Keratinocyte (primary cell): ENCODE measurements around the gene LCK. TPM values are rescaled to one million over a fixed set of nuclear protein-coding genes. Genes with fewer than 3 reads are reported as not detected.
A peak's percentile ranks its signal among the peaks of the same experiment; 100 is the strongest.

ENCODE experiments used
- DNase-seq: peaks from one replicate; pipeline ENCODE4 v3.0.0-alpha.2; 2011; ENCODE audit warnings: low read depth, missing footprints, low spot score
- FAIRE-seq: peaks from 2 replicates; lab custom pipeline; 2011; peaks lifted over from hg19 to GRCh38; lab: Jason Lieb, UNC
- H2AFZ ChIP-seq: 2 replicates; pipeline ENCODE4 v1.6.0; 2012; ENCODE audit warnings: low read length, control low read depth, inconsistent platforms; ENCODE audit not compliant: control insufficient read depth
- H3K27ac ChIP-seq: 2 replicates; pipeline ENCODE4 v1.5.1; 2011; ENCODE audit warnings: low read length; ENCODE audit not compliant: control insufficient read depth, insufficient read depth
- H3K27me3 ChIP-seq: 3 replicates; pipeline ENCODE4 v1.6.0; 2011; ENCODE audit warnings: low read length; ENCODE audit not compliant: control insufficient read depth, insufficient read depth; ENCODE audit errors: extremely low read depth
- H3K36me3 ChIP-seq, 2 experiments: 2 replicates in 1 of 2; 3 replicates in 1 of 2; pipeline ENCODE4 v1.5.1; 2011; ENCODE audit warnings: low read length in 2 of 2, mild to moderate bottlenecking in 1 of 2; ENCODE audit not compliant: control insufficient read depth in 2 of 2, insufficient read depth in 2 of 2; ENCODE audit errors: extremely low read depth in 1 of 2
- H3K4me1 ChIP-seq: 3 replicates; pipeline ENCODE4 v1.5.1; 2011; ENCODE audit warnings: low read length; ENCODE audit not compliant: control insufficient read depth, insufficient read depth; ENCODE audit errors: extremely low read depth
- H3K4me2 ChIP-seq: 3 replicates; pipeline ENCODE4 v1.6.0; 2011; ENCODE audit warnings: low read depth, low read length; ENCODE audit not compliant: control insufficient read depth, insufficient read depth; ENCODE audit errors: extremely low read depth
- H3K4me3 ChIP-seq, 3 experiments: fragments of 200-600 bp in 1 of 3; sonication (generic) in 1 of 3; 2 replicates in 2 of 3; 3 replicates in 1 of 3; pipeline ENCODE4 v1.5.1; 2011 to 2016; ENCODE audit warnings: low read length in 3 of 3, mild to moderate bottlenecking in 3 of 3, control low read depth in 2 of 3, inconsistent platforms in 1 of 3, low read depth in 1 of 3, mixed read lengths in 1 of 3, mixed run types in 1 of 3, moderate library complexity in 1 of 3; ENCODE audit not compliant: control insufficient read depth in 2 of 3, insufficient read depth in 2 of 3; ENCODE audit errors: extremely low read depth in 1 of 3
- H3K79me2 ChIP-seq: 2 replicates; pipeline ENCODE4 v1.6.0; 2012; ENCODE audit warnings: low read length; ENCODE audit not compliant: control insufficient read depth, insufficient read depth
- H3K9ac ChIP-seq: 3 replicates; pipeline ENCODE4 v1.6.0; 2011; ENCODE audit warnings: low read length; ENCODE audit not compliant: control insufficient read depth, insufficient read depth; ENCODE audit errors: extremely low read depth
- H3K9me1 ChIP-seq: 3 replicates; pipeline ENCODE4 v1.6.0; 2011; ENCODE audit warnings: low read length; ENCODE audit not compliant: control insufficient read depth, insufficient read depth; ENCODE audit errors: extremely low read depth
- H3K9me3 ChIP-seq: 2 replicates; pipeline ENCODE4 v1.5.1; 2012; ENCODE audit warnings: low read depth, low read length; ENCODE audit not compliant: control insufficient read depth
- H4K20me1 ChIP-seq: 3 replicates; pipeline ENCODE4 v1.6.0; 2011; ENCODE audit warnings: low read length; ENCODE audit not compliant: control insufficient read depth, insufficient read depth; ENCODE audit errors: extremely low read depth
- CTCF ChIP-seq, 3 experiments: IDR thresholded peaks in 1 of 3; conservative IDR thresholded peaks in 1 of 3; optimal IDR thresholded peaks in 1 of 3; 2 replicates in 2 of 3; 3 replicates in 1 of 3; pipeline versions ENCODE3 to v1.5.1; 2011; ENCODE audit warnings: low read length in 3 of 3, mild to moderate bottlenecking in 3 of 3, moderate library complexity in 2 of 3, control low read depth in 1 of 3, inconsistent platforms in 1 of 3; ENCODE audit not compliant: insufficient read depth in 2 of 3; ENCODE audit errors: extremely low read depth in 1 of 3
- EZH2 ChIP-seq: IDR thresholded peaks from one replicate; pipeline ENCODE4 v1.6.1; 2012; ENCODE audit warnings: inconsistent platforms, mild to moderate bottlenecking, low read length, moderate library complexity
- dilution Hi-C: fragments of 300-500 bp; cut with MboI; formaldehyde crosslinking; loops from one replicate; pipeline ENCODE4 v1.7.0; 2020; ENCODE audit warnings: low sequenced_read_pairs; ENCODE audit not compliant: extremely low pct_ligation_motif_present
- polyA plus RNA-seq, 5 experiments: library from polyadenylated mRNA; depleted of rRNA in 3 of 5; stranded (reverse) in 3 of 5; stranded (forward) in 1 of 5; unstranded in 1 of 5; fragments of >200 nt; gene quantifications; 1 replicate in 1 of 5; 2 replicates in 3 of 5; 3 replicates in 1 of 5; pipeline versions ENCODE4 v1.2.1 to v1.2.3, GENCODE V29; 2011 to 2012; ENCODE audit warnings: missing spikeins in 2 of 5, low read depth in 1 of 5, low replicate concordance in 1 of 5

LCK gene
- polyA plus RNA-seq, 1 donor (not counting 4 experiments of a cell fraction or from before 2014, with no cell fraction given) = 0.16 TPM

- Histone ChIP-seq H3K9me1 (no peaks in the 10 kb centered on the region), H3K4me2 (peak within 1 kb of the TSS; percentile 98), H3K27ac (peak within 1 kb of the TSS; percentile 65), H2AFZ (peak within 1 kb of the TSS; percentile 89), H3K4me3 (peak within 1 kb of the TSS; percentile 62 to 93 (median 78)), H3K9me3 (no peaks in the 10 kb centered on the region), H3K27me3 (no peaks in the 10 kb centered on the region), H3K36me3 (peaks cover 0 to 3% of the 10 kb centered on the region in 2 experiments), H4K20me1 (no peaks in the 10 kb centered on the region), H3K9ac (peak within 1 kb of the TSS; percentile 93), H3K79me2 (no peaks in the 10 kb centered on the region), H3K4me1 (peaks cover 18% of the 10 kb centered on the region)
- FAIRE-seq (no peak), DNase-seq (no peak)
- dilution Hi-C loops = no loop called here
- TF ChIP-seq CTCF (optimal IDR thresholded peaks at IDR 0.05 in 1 of 3, IDR thresholded peaks at IDR 0.05 in 1 of 3, conservative IDR thresholded peaks at IDR 0.05 in 1 of 3; ENCODE audit: extremely low read depth in 1 of 3, insufficient read depth in 2 of 3, low read length in 3 of 3) (no peak), EZH2 (no peak)
Measured at GRCh38 chr1:32205401-32206370, 45.4 kb upstream of the LCK start, which contains the start of gene IQCC. Gene IQCC, plus strand, starts transcription at chr1:32205671. Its CDS starts 11 bp downstream, at chr1:32205682.

GRCh38 chr1:32208469-32208868 is 42.6 kb upstream of the LCK start:
- no peak overlapping the region for H3K4me3 ChIP-seq
- FAIRE-seq (no peak), DNase-seq (no peak)
- peaks cover 3 to 5% of the 10 kb centered on the region in 2 experiments for H3K36me3 ChIP-seq
- H3K27ac ChIP-seq = no peak overlapping the region
- dilution Hi-C loops = no loop called here
- no peaks in the 10 kb centered on the region for H3K27me3 ChIP-seq
- peaks cover 11% of the 10 kb centered on the region for H3K4me1 ChIP-seq
- no peak overlapping the region for H3K9ac ChIP-seq
- H4K20me1 ChIP-seq = no peaks in the 10 kb centered on the region
- no peaks in the 10 kb centered on the region for H3K9me1 ChIP-seq
- no peak for TF ChIP-seq EZH2
- no peaks in the 10 kb centered on the region for H3K79me2 ChIP-seq
- H2AFZ ChIP-seq = no peak overlapping the region
- H3K4me2 ChIP-seq = no peak overlapping the region
- no peaks in the 10 kb centered on the region for H3K9me3 ChIP-seq
